GM20000 (cell line): Measurements from ENCODE around the gene LIMK2.

ENCODE experiments used
- DNase-seq: peaks from one replicate; pipeline ENCODE4 v3.0.0; 2012; ENCODE audit warnings: low spot score
- TF ChIP-seq, protein P1 (sequence below): IDR thresholded peaks from 2 replicates; pipeline ENCODE4 v1.5.1; 2012; ENCODE audit warnings: mild to moderate bottlenecking, control low read depth; ENCODE audit errors: extremely low read depth, missing control alignments

Gene LIMK2

DNA sequence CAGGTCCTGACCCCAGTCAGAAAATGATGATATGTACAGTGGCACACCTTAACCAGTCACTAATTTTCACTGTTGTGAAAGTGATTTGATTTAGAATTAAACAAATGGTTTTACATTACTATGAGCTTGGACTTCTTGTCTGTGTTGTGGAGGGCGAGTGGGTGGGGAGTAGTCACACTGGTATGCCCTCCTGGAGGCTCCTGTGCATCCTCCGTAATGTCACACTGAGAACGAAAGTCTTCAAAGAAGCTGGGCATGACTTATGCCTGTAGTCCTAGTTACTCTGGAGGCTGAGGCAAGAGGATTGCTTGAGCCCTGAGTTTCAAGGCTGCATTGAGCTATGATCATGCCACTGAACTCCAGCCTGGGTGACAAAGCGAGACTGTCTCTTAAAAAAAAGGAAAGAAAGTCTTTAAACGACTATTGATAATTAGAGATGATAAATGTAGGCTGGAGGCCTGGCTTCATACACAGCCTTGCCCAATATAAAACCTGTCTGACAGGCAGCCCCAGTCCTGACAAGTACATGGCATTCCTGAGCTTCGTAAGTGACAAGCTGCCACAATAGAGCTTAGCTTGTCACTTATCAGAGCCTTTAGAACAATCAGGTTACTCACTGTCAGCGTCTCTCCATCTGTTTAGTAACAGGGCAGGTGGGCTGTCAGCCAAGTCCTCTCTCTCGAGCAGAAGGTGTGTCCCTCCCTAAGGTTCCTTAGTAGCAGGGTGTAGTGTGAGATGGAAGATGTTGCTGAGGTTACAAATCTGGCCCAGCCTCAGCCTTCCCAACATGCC, 5.0 kb upstream of the LIMK2 start:
- DNase-seq: no peak
- TF ChIP-seq, protein P1, sequence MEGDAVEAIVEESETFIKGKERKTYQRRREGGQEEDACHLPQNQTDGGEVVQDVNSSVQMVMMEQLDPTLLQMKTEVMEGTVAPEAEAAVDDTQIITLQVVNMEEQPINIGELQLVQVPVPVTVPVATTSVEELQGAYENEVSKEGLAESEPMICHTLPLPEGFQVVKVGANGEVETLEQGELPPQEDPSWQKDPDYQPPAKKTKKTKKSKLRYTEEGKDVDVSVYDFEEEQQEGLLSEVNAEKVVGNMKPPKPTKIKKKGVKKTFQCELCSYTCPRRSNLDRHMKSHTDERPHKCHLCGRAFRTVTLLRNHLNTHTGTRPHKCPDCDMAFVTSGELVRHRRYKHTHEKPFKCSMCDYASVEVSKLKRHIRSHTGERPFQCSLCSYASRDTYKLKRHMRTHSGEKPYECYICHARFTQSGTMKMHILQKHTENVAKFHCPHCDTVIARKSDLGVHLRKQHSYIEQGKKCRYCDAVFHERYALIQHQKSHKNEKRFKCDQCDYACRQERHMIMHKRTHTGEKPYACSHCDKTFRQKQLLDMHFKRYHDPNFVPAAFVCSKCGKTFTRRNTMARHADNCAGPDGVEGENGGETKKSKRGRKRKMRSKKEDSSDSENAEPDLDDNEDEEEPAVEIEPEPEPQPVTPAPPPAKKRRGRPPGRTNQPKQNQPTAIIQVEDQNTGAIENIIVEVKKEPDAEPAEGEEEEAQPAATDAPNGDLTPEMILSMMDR: no peak

DNA sequence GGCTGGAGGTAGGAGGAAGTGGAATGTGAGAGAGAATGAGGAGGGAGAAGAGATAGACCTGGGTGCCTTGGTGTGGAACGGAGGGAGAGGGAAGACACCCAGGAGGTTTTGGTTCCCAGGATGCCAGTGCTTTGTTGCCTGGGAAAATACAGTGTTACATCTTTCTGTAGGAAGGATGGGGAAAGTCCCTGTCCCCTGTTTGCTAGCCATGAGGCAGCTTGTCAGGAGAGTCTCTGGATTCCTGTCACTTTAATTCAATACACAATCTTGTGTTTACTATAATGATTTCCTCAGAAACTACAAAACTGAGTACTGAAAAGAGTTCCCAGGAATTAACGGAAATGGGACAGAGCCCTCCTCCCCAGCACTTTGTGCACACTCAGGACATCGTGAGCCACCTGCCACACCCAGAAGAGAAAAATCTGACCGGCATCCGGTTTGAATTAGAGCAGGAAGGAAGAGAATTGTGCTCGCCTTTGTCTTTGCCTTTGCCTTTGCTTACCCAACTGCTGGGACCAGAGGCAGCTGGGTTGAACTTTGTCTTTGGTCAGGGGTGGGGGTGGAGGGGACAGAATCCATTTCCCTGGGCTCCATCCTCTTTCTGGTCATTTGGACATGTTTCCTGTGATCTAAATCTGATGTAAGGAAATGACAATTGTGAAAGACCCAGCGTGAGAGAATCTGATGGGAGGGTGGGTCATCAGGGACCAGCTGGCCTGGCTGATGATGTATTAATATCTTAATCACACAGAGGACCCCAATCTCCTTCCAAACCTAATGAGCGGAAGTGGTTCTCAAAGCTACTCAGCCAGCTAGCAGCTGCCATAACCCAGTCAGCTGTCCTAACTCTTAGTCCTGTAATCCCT, 1.3 kb upstream of the LIMK2 start:
- DNase-seq: no peak
- TF ChIP-seq, protein P1: no peak

DNA sequence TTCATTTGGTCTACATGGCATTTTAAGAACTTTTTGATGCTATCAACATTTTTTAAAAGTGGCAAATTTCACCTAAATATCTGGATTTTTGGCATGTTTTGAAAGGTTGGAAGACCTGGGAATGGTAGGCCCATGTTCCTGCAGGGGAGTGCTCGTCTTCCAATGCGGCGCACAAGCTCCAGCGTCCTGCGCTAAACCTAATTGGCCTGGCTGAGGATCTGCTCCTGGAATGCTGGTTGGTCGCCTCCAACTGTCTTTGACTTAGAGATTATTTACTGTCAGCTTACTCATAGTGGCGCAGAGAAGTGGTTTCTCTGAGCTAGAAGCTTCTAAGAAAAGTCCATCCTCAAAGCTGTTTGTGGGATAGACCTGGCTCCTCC, 626 bp upstream of the LIMK2 start:
- DNase-seq: no peak
- TF ChIP-seq, protein P1: no peak

DNA sequence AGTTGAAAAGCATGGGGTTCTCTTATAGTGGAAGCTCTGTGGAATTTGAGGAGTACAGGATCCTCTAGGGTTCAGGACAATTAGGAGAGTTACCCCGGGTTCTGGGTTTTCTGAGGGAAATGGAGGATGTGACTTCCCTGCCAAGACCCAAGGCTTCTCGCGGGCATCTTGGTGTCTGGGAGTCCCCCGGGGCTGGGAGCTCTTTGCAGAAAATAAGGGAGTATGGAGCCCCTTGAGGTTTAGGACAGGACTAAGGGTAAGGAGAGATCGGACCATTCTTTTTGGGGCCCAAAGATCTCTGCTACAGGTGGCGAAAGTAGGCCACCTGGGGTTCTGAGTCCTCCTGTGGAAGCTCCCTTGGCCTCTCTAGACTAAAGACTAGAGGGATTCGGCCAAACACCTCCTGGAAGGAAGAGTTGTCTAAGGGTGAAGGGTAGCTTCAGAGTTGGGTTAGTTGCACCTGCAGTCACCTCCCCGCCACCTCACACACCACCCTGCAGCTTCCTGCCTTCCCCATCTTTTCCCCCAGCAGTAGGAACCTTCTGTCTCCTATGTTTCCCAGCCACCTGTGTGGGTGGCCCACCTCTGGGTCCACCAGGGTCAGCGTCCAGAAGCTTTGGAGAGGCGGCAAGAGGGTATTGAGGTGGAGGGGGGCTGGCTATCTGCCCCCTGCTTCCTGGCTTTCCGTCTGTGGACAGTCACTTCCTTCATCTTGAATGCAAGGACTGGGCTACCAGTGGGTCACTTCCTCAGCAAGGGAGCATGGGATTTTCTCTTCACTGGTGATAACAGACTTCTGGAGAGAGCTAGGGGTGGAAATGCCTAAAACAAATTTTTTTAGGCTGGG, 908 bp downstream of the LIMK2 start:
- TF ChIP-seq, protein P1: no peak
- no peak for DNase-seq

DNA sequence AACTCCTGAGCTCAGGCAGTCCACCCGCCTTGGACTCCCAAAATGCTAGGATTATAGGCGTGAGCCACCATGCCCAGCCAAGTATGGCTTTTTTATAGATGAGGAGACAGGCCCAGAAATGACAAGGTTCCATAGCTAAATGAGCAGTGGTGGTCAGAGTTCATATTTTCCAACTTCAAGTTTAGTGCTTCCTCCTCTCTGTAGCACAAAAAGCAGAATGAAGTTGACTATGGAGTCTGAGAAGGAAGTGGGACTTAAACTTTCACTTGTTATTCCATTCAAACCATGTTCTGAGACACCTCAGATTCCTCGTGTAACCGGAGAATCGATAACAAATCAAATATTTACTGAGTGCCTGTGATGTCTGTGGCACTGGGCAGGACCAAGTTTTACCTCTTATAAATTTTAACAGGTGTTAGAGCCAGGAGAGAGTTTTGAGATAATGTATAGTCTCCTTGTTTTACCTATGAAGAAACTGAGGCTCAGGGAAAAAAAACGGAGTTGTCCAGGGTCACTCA, 3.0 kb downstream of the LIMK2 start:
- no peak for DNase-seq
- TF ChIP-seq, protein P1: no peak

DNA sequence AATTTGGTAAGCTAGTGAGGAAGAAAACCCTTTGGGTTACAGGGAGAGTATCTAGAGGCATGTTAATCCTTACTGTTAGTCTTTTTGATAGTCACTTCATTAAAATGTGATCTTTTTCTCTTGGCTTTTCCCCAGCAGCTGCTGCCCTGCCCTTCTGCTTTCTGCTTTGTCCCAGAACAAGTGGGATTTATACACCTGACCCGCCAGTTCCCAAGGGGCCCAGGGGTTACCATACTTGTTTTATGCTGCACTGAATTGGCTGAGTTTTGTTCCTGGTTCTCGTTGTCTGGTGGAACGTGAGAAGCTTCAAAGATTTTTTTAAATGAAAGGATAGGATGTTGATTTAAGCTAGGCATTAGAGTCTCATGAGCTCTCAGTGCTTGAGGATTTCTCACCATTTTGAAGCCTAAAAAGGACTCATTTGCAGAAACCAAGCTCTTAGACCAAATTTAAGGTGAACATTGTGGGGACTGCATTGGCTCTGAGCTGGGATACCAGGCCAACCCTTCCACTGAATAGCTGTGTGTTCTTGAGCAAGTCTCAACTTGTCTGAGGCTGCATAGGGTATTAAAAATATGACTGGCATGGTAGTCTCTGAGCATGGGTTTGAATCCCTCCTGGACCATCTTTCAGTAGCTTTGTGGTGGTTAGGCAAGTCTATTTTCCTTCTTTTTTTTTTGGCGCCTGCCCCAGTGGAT, 6.6 kb downstream of the LIMK2 start:
- TF ChIP-seq, protein P1: no peak
- DNase-seq: no peak
